Activated CD4-positive, alpha-beta T cell treated with anti-CD3 and anti-CD28 coated beads, Interleukin-2, amount 50 U/mL, for 16 hours (primary cell): Measurements from ENCODE around the gene ACER2.
A peak's percentile ranks its signal among the peaks of the same experiment; 100 is the strongest.

Experiments used
- DNase-seq: peaks from one replicate; pipeline ENCODE4 v3.0.0-alpha.2; 2020

ACER2 gene

GRCh38 chr9:19490269-19490668 is 81.5 kb downstream of the ACER2 start:
- no peak for DNase-seq

DNA sequence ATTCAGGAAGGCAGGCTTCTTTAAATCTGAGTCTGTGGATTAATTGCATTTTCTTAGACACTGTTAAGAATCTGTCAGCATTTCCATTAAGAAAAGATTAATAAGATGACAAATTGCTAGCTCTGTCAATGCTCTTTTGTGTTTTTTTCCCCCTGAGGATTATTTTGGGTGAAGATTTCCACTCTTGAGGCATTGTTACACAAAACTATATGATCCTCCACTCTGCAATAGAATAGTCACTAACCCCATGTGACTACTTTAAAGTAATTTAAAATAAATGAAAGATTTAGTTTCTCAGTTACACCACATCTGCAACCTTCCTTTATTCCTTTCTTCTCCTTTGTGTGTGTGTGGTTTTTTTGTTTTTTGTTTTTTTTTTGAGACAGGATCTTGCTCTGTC is 82.0 kb downstream of the ACER2 start:
- no peak for DNase-seq

GRCh38 chr9:19492775-19493173 is 84.0 kb downstream of the ACER2 start:
- no peak for DNase-seq

DNA sequence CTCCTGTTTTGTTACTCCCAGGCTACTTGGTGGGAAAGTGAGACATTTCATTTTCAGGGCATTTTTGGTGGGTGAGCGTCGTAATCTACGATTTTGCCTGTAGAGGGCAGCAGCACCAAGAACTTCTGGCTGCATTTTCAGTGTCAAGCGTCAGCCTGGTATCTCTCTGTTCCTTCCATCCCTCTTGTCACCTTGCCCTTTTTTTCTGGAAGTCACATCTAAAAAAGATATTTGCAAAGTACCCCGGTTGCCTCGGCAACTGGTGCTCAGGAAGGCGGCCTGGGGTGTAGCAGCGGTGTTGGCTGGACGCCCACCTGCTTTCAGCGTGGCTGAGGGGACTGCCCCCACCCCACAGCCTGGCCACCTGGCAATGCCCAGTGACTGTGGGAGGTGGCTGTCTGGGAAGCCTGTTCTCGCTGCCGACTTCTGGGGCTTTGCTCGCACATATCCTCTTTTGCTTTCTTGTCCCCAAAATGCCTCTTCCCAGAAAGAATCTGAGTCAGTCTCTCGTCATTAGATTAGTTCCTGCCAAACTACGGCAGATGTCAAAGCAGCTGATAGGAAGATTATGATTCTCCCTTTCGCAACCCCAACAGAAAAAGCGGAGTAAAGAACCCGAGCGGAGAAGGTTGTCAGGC is 84.5 kb downstream of the ACER2 start:
- peak; percentile 44 for DNase-seq

- no peak for DNase-seq
Observed at GRCh38 chr9:19493876-19494275, 85.1 kb downstream of the ACER2 start.

- DNase-seq: no peak
Observed at GRCh38 chr9:19495186-19496028, 86.6 kb downstream of the ACER2 start.

DNA sequence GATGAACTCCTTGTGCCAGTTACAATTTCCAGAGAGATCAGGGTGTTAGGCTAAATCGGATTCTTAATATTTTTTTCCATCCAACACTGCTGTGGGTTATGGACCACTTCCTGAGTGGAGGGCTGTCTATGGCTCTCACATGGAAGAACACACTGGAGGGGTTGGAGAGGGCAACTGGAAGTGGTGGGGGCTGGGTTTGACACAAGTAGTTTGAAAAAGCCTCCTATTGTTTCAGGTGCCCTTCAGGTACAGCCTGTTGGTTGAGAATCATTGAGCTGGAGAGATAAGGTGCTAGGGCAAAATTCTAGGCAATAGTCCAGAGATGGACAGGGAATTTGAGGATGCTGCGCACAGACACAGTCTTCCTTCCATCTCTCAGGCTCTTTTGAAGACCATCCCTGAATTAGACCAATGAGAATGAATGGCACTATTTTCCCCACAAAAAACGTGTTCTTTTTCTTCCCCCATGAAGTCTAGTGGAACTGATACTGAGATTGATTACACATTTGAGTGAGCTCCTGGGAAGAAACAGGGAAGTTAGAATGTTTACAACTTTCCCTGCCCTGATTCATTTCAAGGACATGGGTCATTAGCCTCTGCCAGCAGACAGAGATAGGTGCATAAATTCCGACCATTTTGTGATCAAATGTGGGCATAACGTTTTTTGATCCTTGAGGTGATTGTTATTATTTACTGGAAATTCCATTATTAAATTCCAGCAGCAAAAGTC is 87.7 kb downstream of the ACER2 start:
- DNase-seq: no peak

GRCh38 chr9:19497276-19497675 is 88.5 kb downstream of the ACER2 start:
- DNase-seq: no peak

DNA sequence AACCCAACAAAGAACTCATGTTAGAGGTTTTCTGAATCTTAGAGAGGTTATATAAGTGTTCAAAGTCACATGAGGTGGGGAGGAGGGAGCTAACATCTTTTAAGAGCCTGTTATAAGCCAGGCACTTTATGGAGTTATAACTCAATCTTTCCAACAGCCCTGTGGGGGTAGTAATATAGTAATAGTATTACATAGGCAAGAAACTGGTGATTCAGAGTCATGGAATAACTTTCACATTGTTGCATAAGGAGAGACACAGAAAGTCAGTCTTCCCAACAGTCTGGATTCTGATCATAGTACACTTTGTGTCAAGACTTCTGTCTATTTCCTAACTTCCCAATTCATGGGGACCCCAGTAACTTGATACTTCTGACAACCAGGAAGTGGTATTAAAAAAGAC is 89.2 kb downstream of the ACER2 start:
- no peak for DNase-seq
